ENCODE data around the gene PDE3B. TPM values are rescaled to one million over a fixed set of nuclear protein-coding genes. Genes with fewer than 3 reads are reported as not detected.

PDE3B gene
- polyA plus RNA-seq, 3 donors: 4.0 to 6.0 (median 5.2) TPM

DNA sequence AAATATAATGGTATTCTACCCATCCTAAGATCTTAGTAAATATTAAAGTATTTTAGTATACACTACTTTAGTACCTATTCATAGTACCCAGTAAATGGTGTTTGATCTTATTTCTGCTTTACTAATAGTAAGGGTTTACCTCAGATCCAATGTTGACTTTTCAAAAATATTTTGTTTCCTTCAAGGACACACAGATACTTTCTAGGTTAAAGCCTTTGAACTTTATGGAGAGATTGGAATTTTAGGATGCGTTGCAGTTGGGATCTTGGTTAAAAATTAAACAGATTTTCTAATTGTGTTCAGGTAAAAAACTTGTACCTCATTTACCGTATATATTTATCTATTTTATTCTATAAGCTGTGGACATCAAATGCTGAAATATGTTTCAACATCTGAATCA, 175.2 kb downstream of the PDE3B start:
- H4K20me1 ChIP-seq (ENCODE audit: insufficient read depth, low read length): no peaks in the 10 kb centered on the region
- Mint-ChIP-seq H3K27me3 (ENCODE audit: low read depth in 3 of 3) (no peaks in the 10 kb centered on the region), H3K36me3 (peaks cover 37 to 40% of the 10 kb centered on the region in 2 donors), H3K4me3 (no peak overlapping the region), H3K9me3 (peaks cover 0 to 11% (median 4%) of the 10 kb centered on the region in 7 donors), H3K4me1 (no peaks in the 10 kb centered on the region), H3K27ac (no peak overlapping the region)
- peaks cover 13 to 44% of the 10 kb centered on the region in 2 donors for H3K36me3 ChIP-seq (replicated peaks in 1 of 2; ENCODE audit: control insufficient read depth in 1 of 2, insufficient read depth in 2 of 2, low read length in 2 of 2)
- H3K9ac ChIP-seq (ENCODE audit: insufficient read depth, low read length, poor library complexity, severe bottlenecking): no peak overlapping the region
- no peaks in the 10 kb centered on the region for H3K27me3 ChIP-seq (ENCODE audit: control insufficient read depth in 2 of 2, insufficient read depth in 2 of 2, low read length in 2 of 2)
- H2AFZ ChIP-seq (ENCODE audit: insufficient read depth, low read depth, low read length, poor library complexity, severe bottlenecking): no peak overlapping the region
- DNase-seq: no peak
- TF ChIP-seq, protein P1, sequence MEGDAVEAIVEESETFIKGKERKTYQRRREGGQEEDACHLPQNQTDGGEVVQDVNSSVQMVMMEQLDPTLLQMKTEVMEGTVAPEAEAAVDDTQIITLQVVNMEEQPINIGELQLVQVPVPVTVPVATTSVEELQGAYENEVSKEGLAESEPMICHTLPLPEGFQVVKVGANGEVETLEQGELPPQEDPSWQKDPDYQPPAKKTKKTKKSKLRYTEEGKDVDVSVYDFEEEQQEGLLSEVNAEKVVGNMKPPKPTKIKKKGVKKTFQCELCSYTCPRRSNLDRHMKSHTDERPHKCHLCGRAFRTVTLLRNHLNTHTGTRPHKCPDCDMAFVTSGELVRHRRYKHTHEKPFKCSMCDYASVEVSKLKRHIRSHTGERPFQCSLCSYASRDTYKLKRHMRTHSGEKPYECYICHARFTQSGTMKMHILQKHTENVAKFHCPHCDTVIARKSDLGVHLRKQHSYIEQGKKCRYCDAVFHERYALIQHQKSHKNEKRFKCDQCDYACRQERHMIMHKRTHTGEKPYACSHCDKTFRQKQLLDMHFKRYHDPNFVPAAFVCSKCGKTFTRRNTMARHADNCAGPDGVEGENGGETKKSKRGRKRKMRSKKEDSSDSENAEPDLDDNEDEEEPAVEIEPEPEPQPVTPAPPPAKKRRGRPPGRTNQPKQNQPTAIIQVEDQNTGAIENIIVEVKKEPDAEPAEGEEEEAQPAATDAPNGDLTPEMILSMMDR (IDR thresholded peaks at IDR 0.05): no peak
- H3K4me2 ChIP-seq (replicated peaks; ENCODE audit: extremely low read depth, low read length, poor library complexity, severe bottlenecking): no peak overlapping the region
- H3K27ac ChIP-seq (ENCODE audit: low read depth in 1 of 2, low read length in 2 of 2): no peak overlapping the region
- no peaks in the 10 kb centered on the region for H3K4me1 ChIP-seq (ENCODE audit: control insufficient read depth in 1 of 2, insufficient read depth in 2 of 2, low read length in 2 of 2)
- H3K79me2 ChIP-seq (ENCODE audit: insufficient read depth, low read length): no peaks in the 10 kb centered on the region
- WGBS (ENCODE audit: insufficient coverage): no CpG with 5 or more reads among the region's 2 CpGs
- intact Hi-C loops (cut with micrococcal nuclease): no loop called here
- peaks cover 6 to 16% of the 10 kb centered on the region in 2 donors for H3K9me3 ChIP-seq (replicated peaks in 1 of 2; ENCODE audit: control insufficient read depth in 1 of 2, insufficient read depth in 1 of 2, low read length in 2 of 2)
- no peak overlapping the region for H3K4me3 ChIP-seq (replicated peaks in 1 of 3; ENCODE audit: low read depth in 2 of 3, low read length in 3 of 3)

DNA sequence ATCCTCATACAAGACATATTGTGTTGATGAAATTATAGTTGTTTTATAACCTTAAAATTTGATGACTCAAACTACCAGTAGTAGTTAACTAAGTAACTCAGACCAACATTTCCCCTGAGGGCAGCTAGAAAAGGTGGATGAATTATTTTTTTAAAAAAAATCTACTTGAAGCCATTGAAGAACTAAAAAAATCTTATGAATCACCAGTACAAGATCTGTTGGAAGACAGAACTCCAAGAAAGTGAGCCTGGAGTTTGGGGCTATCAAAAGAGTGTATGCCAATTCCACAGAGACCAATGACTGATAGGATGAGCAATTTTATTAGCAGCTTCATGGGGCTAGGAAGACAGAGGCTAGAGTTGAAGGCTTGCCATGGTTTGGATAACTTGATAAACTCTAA, 176.0 kb downstream of the PDE3B start:
- Histone ChIP-seq H3K27me3 (ENCODE audit: control insufficient read depth in 2 of 2, insufficient read depth in 2 of 2, low read length in 2 of 2) (no peaks in the 10 kb centered on the region), H3K4me1 (ENCODE audit: control insufficient read depth in 1 of 2, insufficient read depth in 2 of 2, low read length in 2 of 2) (no peaks in the 10 kb centered on the region), H4K20me1 (ENCODE audit: insufficient read depth, low read length) (no peaks in the 10 kb centered on the region), H3K27ac (ENCODE audit: low read depth in 1 of 2, low read length in 2 of 2) (no peak overlapping the region), H2AFZ (ENCODE audit: insufficient read depth, low read depth, low read length, poor library complexity, severe bottlenecking) (no peak overlapping the region), H3K36me3 (replicated peaks in 1 of 2; ENCODE audit: control insufficient read depth in 1 of 2, insufficient read depth in 2 of 2, low read length in 2 of 2) (peaks cover 15 to 53% of the 10 kb centered on the region in 2 donors), H3K4me2 (replicated peaks; ENCODE audit: extremely low read depth, low read length, poor library complexity, severe bottlenecking) (no peak overlapping the region), H3K79me2 (ENCODE audit: insufficient read depth, low read length) (no peaks in the 10 kb centered on the region), H3K9ac (ENCODE audit: insufficient read depth, low read length, poor library complexity, severe bottlenecking) (no peak overlapping the region), H3K9me3 (replicated peaks in 1 of 2; ENCODE audit: control insufficient read depth in 1 of 2, insufficient read depth in 1 of 2, low read length in 2 of 2) (peaks cover 8 to 18% of the 10 kb centered on the region in 2 donors), H3K4me3 (replicated peaks in 1 of 3; ENCODE audit: low read depth in 2 of 3, low read length in 3 of 3) (no peak overlapping the region)
- no peak overlapping the region for H3K27ac Mint-ChIP-seq
- H3K9me3 Mint-ChIP-seq: peaks cover 2 to 19% (median 7%) of the 10 kb centered on the region in 7 donors
- H3K4me1 Mint-ChIP-seq: no peaks in the 10 kb centered on the region
- no peak overlapping the region for H3K4me3 Mint-ChIP-seq
- DNase-seq: no peak
- TF ChIP-seq, protein P1 (IDR thresholded peaks at IDR 0.05): no peak
- H3K27me3 Mint-ChIP-seq (ENCODE audit: low read depth in 3 of 3): no peaks in the 10 kb centered on the region
- intact Hi-C loops (cut with micrococcal nuclease): no loop called here
- H3K36me3 Mint-ChIP-seq: peaks cover 41 to 49% of the 10 kb centered on the region in 2 donors

All from CD14-positive monocyte (primary cell).